WI38 (cell line): ENCODE results near the gene HNRNPD.
"Not testable (repeated sequence)": the region's sequence is repeated elsewhere in the genome, so short reads cannot be mapped to it uniquely, and the experiment has no call there.

Experiments used
- H3K4me3 ChIP-seq: 2 replicates; pipeline ENCODE4 v1.5.1; 2011; ENCODE audit warnings: low read depth, mild to moderate bottlenecking, control low read depth, low read length
- TF ChIP-seq, protein P1 (sequence below): IDR thresholded peaks from 2 replicates; pipeline ENCODE4 v1.5.1; 2012; ENCODE audit warnings: low read depth, mild to moderate bottlenecking, control low read depth, low read length

HNRNPD gene

DNA sequence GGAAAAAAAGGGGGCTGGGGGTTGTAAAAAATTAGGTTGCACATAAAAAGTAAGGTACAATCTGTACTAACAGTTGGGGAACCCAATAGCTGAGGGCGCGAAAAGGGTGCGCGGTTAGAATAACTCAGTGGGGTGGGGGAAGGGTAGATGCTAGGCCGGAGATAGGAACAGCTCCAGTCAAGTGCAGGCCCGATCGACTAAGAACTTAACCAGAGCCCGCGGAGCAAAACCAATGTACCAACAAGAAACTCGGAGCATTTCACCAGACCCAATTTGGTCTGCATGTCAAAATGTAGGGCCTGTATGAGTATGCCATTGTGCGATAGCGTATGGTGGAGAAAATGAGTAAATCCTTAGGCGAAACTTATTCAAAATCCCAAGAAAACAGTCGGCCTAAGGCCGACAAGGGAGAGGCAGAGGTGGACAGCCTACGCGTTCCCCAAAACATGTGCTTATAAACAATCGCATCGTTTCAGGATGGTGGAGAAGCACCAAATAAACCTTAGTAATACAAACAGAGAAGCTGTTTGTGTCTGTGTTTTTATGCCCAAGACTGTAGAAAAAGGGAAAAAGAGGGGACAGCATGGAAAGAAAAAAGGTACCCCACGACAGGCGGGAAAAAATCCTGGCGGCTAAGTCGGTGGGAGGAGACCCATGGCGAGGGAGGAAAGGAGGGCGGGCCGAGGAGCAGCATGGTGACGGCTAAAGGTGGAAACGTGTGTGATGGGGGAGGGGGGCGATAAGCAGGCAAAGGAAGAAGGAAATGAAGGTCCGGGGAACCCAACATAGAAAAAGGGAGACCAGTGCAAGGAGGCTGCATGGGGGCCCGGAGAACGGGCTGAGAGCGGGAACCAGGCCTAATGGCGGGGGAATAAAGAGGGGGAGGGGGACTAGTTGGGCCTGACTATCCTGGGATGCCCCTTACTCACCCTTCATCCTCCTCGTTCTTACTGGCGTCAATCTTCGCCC, 990 bp downstream of the HNRNPD start:
- TF ChIP-seq, protein P1, sequence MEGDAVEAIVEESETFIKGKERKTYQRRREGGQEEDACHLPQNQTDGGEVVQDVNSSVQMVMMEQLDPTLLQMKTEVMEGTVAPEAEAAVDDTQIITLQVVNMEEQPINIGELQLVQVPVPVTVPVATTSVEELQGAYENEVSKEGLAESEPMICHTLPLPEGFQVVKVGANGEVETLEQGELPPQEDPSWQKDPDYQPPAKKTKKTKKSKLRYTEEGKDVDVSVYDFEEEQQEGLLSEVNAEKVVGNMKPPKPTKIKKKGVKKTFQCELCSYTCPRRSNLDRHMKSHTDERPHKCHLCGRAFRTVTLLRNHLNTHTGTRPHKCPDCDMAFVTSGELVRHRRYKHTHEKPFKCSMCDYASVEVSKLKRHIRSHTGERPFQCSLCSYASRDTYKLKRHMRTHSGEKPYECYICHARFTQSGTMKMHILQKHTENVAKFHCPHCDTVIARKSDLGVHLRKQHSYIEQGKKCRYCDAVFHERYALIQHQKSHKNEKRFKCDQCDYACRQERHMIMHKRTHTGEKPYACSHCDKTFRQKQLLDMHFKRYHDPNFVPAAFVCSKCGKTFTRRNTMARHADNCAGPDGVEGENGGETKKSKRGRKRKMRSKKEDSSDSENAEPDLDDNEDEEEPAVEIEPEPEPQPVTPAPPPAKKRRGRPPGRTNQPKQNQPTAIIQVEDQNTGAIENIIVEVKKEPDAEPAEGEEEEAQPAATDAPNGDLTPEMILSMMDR = no peak
- H3K4me3 ChIP-seq = peak overlapping the region; percentile 87

DNA sequence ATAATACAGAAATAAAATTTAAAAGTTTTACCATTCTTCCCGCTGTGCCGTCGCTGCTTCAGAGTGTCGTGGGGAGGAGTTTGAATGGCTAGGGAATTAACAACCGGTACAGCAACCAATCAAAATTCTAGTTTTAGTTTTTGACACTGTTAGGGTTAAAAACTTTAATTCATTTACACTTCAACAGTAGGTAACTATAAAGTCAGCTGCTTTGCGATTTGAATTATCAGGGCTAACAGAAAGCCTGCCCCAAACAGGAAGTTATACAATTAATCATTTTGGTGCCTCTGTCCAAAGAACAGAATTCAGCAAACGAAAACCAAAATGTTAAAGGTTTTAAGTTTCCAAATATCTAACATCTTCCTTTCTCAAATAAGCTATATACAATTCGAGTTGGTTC, 2.3 kb downstream of the HNRNPD start:
- TF ChIP-seq, protein P1 = no peak

DNA sequence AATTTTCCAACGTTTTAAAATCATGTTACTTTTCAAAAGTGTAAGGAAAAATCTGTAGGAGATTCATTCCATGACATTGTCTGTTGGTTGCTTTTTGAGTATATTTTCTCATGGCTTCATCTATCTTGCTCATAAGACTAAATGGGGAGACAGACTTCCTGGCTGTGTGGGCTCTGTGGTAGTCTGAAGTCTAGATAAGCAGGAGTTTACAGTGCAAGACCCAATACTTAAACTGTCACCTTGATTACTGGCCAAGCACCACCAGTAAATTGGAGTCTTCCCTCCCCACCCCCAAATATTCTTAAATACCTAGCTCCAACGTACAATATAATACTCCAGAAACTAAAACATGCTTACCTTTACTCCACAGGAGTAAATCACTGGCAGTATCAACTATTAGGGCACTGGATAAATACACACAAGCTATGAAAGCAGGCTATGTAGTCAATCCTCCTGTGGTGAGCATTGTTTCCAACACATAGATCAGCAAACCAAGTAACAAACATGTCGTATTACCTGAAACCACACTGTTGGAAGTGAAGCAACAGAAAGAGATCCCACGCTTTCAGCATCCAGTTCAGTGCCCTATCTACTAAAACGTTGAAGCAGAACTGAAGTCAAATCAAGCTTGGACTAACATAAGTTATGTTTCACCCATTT, 6.2 kb downstream of the HNRNPD start:
- H3K4me3 ChIP-seq = no peak overlapping the region
- TF ChIP-seq, protein P1 = no peak

More for the DNA sequence above, 2.3 kb downstream of the HNRNPD start:
- H3K4me3 ChIP-seq = peak overlapping the region; percentile 87

DNA sequence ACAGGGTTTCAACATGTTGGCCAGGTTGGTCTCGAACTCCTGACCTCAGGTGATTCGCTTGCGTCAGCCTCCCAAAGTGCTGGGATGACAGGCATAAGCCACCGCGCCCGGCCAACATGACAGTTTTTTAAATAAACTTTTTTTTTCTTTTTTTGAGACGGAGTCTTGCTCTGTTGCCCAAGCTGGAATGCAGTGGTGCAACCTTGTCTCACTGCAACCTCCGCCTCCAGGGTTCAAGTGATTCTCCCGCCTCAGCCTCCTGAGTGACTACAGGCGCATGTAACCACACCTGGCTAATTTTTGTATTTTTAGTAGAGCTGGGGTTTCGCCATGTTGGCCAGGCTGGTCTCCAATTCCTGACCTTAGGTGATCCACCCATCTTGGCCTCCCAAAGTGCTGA, 7.4 kb downstream of the HNRNPD start:
- not testable (repeated sequence) for H3K4me3 ChIP-seq

DNA sequence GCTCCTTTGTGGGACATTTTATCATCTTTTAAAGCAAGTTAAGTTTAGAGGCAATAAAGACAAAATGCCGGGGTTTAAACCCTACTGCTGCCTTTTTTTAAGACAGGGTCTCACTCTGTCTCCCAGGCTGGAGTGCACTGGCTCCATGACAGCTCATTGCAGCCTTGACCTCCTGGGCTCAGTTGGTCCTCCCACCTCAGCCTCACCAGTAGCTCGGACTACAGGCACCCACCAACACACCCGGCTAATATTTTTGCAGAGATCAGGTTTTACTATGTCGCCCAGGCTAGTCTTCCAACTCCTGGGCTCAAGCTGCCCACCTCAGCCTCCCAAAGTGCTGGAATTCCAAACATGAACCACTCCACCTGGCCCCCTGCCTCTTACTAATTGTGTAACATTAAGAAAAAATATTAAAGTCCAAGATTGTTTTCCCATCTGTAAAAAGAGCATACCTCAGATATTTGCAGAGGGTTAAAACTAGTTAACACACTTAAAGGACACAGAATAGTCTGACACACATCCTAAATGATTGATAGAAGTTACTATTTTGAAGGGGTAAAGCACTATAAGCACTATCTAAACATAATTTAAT, 9.8 kb downstream of the HNRNPD start:
- no peak overlapping the region for H3K4me3 ChIP-seq
- TF ChIP-seq, protein P1 = no peak

DNA sequence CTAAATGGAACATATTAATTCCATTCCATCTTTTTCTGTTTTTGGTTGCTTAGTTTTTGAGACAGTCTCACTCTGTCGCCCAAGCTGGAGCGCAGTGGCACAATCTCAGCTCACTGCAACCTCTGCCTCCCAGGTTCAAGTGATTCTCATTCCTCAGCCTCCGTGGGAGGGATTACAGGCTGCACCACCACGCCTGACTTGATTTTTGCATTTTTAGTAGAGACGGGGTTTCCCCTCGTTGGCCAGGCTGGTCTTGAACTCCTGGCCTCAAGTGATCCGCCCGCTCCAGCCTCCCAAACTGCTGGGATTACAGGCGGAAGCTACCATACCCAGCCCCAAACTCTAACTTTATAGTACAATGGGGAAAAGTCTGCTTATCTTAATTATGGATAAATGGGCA, 11.2 kb downstream of the HNRNPD start:
- no peak overlapping the region for H3K4me3 ChIP-seq
- TF ChIP-seq, protein P1 = no peak

DNA sequence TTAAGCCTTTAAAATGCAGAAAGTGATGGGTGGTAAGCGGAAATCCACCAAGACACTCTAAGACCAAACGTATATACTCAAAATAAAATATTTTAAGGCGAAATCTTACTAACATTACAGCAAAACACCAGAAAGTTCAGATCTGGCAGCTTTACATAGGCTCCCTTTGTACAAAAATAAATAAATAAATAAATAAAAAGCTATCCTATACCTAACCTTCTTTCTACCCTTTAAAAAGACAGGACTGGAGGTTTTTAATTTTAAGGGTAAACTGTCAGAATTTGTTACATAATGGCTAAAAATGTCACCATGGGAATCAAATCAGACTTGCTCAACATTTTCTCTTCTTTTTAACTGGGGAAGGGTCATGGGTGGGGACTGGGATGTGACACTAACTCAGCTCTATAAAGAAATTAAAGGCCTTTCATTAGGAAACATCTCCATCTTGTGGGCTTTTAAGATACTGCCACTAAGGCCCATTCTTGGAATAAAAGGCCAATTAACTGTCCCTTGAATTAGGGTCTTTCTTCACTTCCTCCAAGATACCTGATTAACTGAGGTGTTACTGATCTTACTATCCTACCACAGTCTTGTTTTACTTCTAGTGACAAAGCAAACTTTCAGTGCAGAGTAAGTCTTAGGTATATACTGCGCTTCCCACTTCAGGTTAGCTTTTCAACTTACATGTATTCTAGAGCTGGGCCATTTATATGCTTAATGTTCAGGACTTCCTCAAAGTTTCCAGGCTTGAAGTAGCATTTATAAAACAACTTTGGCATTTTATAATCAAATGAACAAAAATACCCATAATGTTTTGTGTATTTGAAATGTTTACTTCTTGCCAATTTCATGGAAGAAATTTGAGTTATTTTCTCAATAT, 13.3 kb downstream of the HNRNPD start:
- TF ChIP-seq, protein P1 = peak; percentile 43; the same call in 1 of the 2 replicates
- no peak overlapping the region for H3K4me3 ChIP-seq
